ENCODE measurements around the gene MUS81. TPM values are rescaled to one million over a fixed set of nuclear protein-coding genes. Genes with fewer than 3 reads are reported as not detected.
"Not testable (repeated sequence)": the region's sequence is repeated elsewhere in the genome, so short reads cannot be mapped to it uniquely, and the experiment has no call there.

Gene MUS81
- total RNA-seq, 1 experiment from 2014 or later, result 13.6 TPM

GRCh38 chr11:65890324-65891218, 30.3 kb downstream of the MUS81 start, which contains the start of gene CCDC85B:
Gene CCDC85B (plus strand): TSS chr11:65890673. CDS start chr11:65890784, 111 bp downstream.
- DNase-seq (ENCODE audit: low spot score), result peak; percentile 90

GRCh38 chr11:65891219-65892136, 31.2 kb downstream of the MUS81 start:
- no peak for DNase-seq (ENCODE audit: low spot score)

GRCh38 chr11:65892137-65892540, 31.9 kb downstream of the MUS81 start:
- DNase-seq (ENCODE audit: low spot score), result not testable (repeated sequence)

GRCh38 chr11:65892661-65893317, 32.6 kb downstream of the MUS81 start:
- DNase-seq (ENCODE audit: low spot score), result no peak

GRCh38 chr11:65894034-65894591, 33.9 kb downstream of the MUS81 start:
- DNase-seq (ENCODE audit: low spot score), result no peak

- no peak for DNase-seq (ENCODE audit: low spot score)
These were observed 35.3 kb downstream of the MUS81 start for GRCh38 chr11:65895482-65895981.

- no peak for DNase-seq (ENCODE audit: low spot score)
These were observed 36.1 kb downstream of the MUS81 start for GRCh38 chr11:65896034-65896999.

- DNase-seq (ENCODE audit: low spot score), result no peak
These were observed 36.8 kb downstream of the MUS81 start for GRCh38 chr11:65897020-65897471.

- DNase-seq (ENCODE audit: low spot score), result no peak
These were observed 38.6 kb downstream of the MUS81 start for GRCh38 chr11:65898656-65899355.

- peak; percentile 65 for DNase-seq (ENCODE audit: low spot score)
These were observed 39.3 kb downstream of the MUS81 start for GRCh38 chr11:65899356-65900124.

GRCh38 chr11:65900125-65900898, 40.1 kb downstream of the MUS81 start, which contains the start of gene FOSL1:
Gene FOSL1 (minus strand): TSS chr11:65900388. CDS start chr11:65900339, 49 bp downstream.
- peak; percentile 93 for DNase-seq (ENCODE audit: low spot score)

- DNase-seq (ENCODE audit: low spot score), result no peak
These were observed 40.6 kb downstream of the MUS81 start for GRCh38 chr11:65900899-65901180.

- peak; percentile 90 for DNase-seq (ENCODE audit: low spot score)
These were observed 42.8 kb downstream of the MUS81 start for GRCh38 chr11:65903068-65903481.

- DNase-seq (ENCODE audit: low spot score), result no peak
These were observed 43.5 kb downstream of the MUS81 start for GRCh38 chr11:65903715-65904114.

GRCh38 chr11:65906602-65907001, 46.4 kb downstream of the MUS81 start:
- DNase-seq (ENCODE audit: low spot score), result no peak

GRCh38 chr11:65907878-65908277, 47.6 kb downstream of the MUS81 start:
- DNase-seq (ENCODE audit: low spot score), result no peak

GRCh38 chr11:65911682-65912568, 51.7 kb downstream of the MUS81 start:
- peak; percentile 91 for DNase-seq (ENCODE audit: low spot score)
